Brain pericyte (primary cell): ENCODE results near the gene IRS1.

Source experiments
- DNase-seq: peaks from one replicate; pipeline ENCODE4 v3.0.0-alpha.2; 2012; ENCODE audit warnings: low read depth, low spot score

The IRS1 gene

DNA sequence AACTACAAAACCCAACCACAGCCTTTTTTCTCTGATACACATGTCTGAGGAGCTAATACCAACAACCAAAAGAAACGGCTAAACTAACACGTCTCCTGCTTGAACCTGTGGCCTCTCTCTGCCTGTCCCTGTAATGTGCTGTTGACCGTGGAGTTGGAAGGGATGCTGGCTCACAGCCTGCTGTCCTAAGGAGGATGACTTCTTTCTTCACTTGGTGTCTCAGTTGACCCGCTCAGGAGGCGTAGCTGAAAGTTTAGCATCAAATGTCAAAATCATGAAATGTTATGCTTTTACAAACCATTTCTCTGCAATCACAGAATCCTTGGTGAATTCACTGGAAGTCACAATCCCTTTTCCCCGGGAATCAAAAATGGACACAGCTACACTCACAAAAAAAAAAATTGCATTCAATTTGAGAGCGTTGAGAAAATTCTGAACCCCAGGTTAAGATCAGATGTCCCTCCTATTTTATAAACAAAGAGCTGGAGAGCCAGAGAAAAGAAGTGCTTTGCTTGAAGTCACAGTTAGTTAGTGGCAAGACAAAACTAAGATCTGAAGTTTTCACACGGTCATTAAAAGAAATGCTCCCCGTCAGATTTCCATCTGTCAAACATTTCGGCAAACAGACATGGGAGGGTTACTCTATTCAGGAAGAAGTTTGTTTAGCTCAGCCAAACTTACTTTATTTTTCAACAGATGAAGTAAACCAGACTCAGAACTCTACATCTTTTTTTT lies 74.3 kb downstream of the IRS1 start:
- DNase-seq, result no peak

GRCh38 chr2:226721541-226721940 lies 78.1 kb downstream of the IRS1 start:
- DNase-seq, result no peak

DNA sequence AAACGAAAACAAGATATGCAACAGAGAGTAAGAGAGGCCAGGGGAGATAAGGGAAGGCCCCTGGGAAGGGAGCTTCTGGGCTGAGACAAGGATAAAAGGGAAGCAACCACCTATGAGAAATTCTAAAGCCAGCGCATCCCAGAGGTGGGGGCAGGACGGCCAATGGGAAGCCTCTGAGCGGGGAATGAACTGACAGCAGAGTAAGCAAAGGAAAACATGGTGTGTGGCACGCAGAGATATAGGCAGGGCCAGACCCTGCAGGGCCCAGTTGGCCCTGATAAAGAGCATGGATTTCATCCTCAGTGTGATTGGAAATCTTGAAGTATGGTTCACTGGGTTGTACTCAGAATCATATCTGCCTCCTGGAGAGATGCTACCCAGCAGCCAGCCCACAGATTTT lies 78.7 kb downstream of the IRS1 start:
- DNase-seq, result no peak

DNA sequence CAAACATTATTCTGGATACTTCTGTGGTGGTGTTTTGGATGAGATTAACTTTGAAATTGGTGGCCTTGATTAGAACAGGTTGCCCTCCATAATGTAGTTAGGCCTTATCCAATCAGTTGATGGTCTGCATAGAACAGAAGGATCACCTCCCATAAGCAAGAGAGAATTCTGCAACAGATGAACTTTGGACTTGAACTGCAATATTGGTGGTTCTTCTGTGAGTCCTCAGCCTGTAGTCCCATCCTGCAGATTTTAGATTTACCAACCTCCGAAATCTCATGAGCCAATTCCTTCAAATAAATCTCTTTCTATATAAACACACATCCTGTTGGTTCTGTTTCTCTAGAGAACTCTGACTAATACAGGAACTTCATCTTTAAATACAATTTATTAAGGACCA lies 81.9 kb downstream of the IRS1 start:
- no peak for DNase-seq

- no peak for DNase-seq
Measured at GRCh38 chr2:226716126-226716525, 83.5 kb downstream of the IRS1 start.

- no peak for DNase-seq
Measured at GRCh38 chr2:226715347-226715990, 84.2 kb downstream of the IRS1 start.

- no peak for DNase-seq
Measured at GRCh38 chr2:226712941-226713340, 86.7 kb downstream of the IRS1 start.

DNA sequence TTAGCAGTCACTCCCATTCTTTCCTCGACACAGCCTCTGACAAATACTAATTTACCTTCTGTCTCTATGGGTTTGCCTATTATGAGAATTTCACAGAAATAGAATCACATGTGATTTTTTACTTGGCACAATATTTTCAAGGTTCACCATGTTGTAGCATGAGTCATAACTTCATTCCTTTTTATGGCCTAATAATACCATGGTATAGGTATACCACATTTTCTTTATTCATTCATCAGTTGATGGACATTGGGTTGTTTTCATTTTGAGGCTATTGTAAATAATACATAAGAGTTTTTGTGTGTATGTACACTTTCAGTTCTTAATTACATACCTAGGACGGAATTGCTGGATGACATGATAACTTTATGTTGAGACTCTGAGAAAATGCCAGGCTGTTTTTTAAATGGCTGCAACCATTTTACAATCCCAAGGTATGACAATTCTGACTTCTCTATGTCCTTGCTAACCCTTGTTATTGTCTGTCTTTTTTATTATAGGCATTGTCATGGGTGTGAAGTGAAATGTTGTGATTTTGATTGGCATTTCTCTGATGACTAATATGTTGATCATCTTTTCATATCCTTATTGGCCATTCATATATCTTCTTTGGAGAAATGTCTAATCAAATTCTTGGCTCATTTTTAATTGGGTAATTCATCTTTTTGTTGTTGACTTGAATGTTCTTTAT lies 87.9 kb downstream of the IRS1 start:
- DNase-seq, result no peak

GRCh38 chr2:226707499-226707898 lies 92.1 kb downstream of the IRS1 start:
- DNase-seq, result no peak

- no peak for DNase-seq
Measured at GRCh38 chr2:226705965-226706364, 93.7 kb downstream of the IRS1 start.

GRCh38 chr2:226705133-226705886 lies 94.3 kb downstream of the IRS1 start:
- DNase-seq, result no peak

GRCh38 chr2:226703514-226703913 lies 96.1 kb downstream of the IRS1 start:
- no peak for DNase-seq

DNA sequence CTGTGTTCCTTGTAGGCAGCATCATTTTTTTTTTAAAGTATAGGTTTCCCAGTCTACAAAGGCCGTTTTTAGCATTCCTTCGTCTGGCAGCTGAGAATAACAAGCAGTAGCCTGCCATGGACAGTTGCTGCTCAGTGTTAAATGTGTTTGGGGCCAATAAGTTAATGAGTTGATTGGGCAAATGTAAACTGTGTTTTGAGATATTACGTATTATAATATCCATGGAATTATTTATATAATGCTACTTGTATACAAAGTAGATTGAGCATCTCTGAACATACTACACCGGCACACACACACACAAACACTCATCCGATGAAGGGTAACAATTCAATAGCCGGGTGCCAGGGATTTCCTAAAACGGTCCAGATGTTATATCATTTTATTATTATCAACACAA lies 97.2 kb downstream of the IRS1 start:
- no peak for DNase-seq

DNA sequence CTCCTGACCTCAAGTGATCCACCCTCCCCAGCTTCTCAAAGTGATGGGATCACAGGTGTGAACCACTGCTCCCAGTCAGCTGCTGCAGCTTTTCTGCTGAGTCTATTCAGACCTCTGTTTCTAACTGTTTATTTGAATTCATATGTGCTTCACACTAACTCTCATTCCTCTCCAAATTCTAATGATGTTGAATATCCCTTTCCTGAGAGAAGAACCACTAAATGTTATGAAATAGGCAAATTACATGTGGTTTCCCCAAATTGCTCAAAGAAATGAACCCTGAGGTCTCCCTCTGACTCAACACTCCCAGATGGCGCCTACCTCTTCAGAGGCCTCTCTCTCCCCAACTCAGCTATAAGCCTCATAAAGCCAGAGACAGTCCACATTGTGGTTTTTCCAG lies 98.6 kb downstream of the IRS1 start:
- peak; percentile 20 for DNase-seq

DNA sequence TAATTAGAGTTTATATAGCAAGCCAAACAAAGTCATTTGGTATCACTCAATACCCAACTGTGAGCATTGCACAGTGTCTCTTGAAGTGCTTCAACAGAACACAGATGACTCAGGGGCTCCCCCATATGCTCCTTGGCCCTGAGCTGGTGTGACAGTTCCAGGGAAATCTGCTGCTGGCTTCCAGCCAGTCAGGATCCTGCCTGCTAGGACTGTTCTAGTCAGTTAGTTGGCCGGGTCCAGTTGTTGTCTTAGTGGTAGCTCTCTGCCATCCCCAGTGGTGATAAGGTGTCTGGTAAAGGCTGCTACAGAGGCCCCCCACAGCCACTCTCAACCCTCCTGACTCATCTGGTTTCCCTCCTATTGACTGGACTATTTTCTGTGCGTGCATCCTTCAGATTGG lies 100.3 kb downstream of the IRS1 start:
- DNase-seq, result peak; percentile 38

GRCh38 chr2:226698671-226699070 lies 100.9 kb downstream of the IRS1 start:
- no peak for DNase-seq

DNA sequence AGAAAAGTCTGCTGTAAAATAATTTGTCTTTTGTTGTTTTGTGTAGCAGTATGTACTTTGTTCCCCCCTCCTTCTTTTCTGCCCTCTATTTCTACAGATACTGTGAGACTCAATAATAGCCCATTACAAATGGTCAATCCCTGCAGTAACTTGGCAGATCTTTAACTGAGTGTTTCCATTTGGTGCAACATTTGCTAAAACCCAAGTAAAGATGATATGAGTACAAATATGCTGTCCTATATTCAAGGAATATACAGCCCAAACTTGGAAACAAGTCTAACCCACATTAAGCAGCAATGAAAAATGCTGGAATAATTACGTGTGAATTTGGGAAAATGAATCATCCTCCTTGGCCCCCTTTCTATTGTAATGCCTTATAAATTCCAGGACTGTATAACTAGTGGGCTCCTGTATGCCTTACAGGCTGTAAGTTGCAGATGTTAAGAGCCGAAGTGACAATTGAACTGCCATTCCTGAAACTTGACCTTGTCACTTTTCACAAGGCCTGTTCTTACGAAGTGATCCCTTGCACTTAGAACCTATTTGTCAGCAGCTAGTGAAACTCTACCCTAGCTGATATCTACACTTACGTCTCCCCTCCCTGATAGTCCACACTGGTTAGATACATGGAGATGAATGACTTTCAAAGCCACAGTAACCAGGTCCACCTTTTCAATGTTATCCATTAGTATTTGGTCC lies 104.9 kb downstream of the IRS1 start:
- no peak for DNase-seq

GRCh38 chr2:226694149-226694548 lies 105.5 kb downstream of the IRS1 start:
- DNase-seq, result no peak

- no peak for DNase-seq
Measured at GRCh38 chr2:226693521-226693920, 106.1 kb downstream of the IRS1 start.

DNA sequence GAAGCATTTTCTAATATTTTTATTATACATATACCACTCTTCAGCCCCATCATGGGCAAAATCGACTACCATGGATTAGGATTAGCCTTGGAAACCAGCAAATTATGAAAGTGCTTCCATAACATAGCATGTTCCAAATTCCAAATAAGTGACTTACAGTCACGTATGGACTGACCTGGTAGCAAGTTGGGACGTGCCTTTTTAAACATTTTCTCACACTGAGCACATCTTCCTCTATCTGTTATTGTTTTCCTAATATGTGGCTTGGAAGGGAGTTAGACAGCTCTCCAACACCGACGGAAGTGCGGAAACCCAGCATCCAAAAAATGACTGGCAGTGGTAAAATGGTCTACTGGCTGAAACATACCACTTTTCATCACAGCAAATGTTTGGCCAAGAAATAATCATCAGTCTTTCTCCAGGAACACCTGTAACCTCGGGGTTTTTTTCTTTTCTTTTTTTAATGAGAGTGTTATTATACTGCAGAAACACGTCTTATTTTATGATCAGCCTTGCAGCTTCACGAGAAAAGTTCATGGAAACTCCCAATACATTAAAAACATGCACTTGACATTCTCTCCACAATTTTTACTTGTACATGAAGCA lies 107.0 kb downstream of the IRS1 start:
- no peak for DNase-seq

- no peak for DNase-seq
Measured at GRCh38 chr2:226691255-226691654, 108.4 kb downstream of the IRS1 start.
